Activated T-cell treated with anti-CD3 and anti-CD28 coated beads, Interleukin-2, amount 50 U/mL, for 1 hour (primary cell): ENCODE measurements around the gene VPS13D.
"Not testable (repeated sequence)": the region's sequence is repeated elsewhere in the genome, so short reads cannot be mapped to it uniquely, and the experiment has no call there.

Experiments
- DNase-seq: peaks from one replicate; pipeline ENCODE4 v3.0.0-alpha.2; 2020

VPS13D gene

GRCh38 chr1:12502336-12503109 lies 272.7 kb downstream of the VPS13D start:
- DNase-seq, result no peak

GRCh38 chr1:12503709-12504108 lies 273.9 kb downstream of the VPS13D start:
- no peak for DNase-seq

- DNase-seq, result no peak
Measured at GRCh38 chr1:12504601-12505000, 274.8 kb downstream of the VPS13D start.

GRCh38 chr1:12505231-12505630 lies 275.4 kb downstream of the VPS13D start:
- DNase-seq, result no peak

GRCh38 chr1:12505639-12506280 lies 275.9 kb downstream of the VPS13D start:
- DNase-seq, result no peak

GRCh38 chr1:12506281-12507280 lies 276.8 kb downstream of the VPS13D start:
- no peak for DNase-seq

GRCh38 chr1:12507631-12508030 lies 277.8 kb downstream of the VPS13D start:
- no peak for DNase-seq

GRCh38 chr1:12508849-12509248 lies 279.0 kb downstream of the VPS13D start:
- no peak for DNase-seq

- no peak for DNase-seq
Measured at GRCh38 chr1:12511128-12511484, 281.3 kb downstream of the VPS13D start.

- no peak for DNase-seq
Measured at GRCh38 chr1:12511516-12512468, 282.0 kb downstream of the VPS13D start.

- no peak for DNase-seq
Measured at GRCh38 chr1:12513181-12513580, 283.4 kb downstream of the VPS13D start.

GRCh38 chr1:12514590-12514989 lies 284.8 kb downstream of the VPS13D start:
- no peak for DNase-seq

GRCh38 chr1:12515234-12515633 lies 285.4 kb downstream of the VPS13D start:
- DNase-seq, result no peak

- no peak for DNase-seq
Measured at GRCh38 chr1:12516741-12517140, 286.9 kb downstream of the VPS13D start.

GRCh38 chr1:12518931-12519692 lies 289.3 kb downstream of the VPS13D start:
- DNase-seq, result no peak

- DNase-seq, result no peak
Measured at GRCh38 chr1:12519693-12520364, 290.0 kb downstream of the VPS13D start.

- no peak for DNase-seq
Measured at GRCh38 chr1:12521096-12521495, 291.3 kb downstream of the VPS13D start.

GRCh38 chr1:12522780-12523179 lies 292.9 kb downstream of the VPS13D start:
- not testable (repeated sequence) for DNase-seq

GRCh38 chr1:12524266-12524665 lies 294.4 kb downstream of the VPS13D start:
- no peak for DNase-seq

GRCh38 chr1:12525311-12526181 lies 295.7 kb downstream of the VPS13D start:
- DNase-seq, result no peak
